Stimulated activated CD4-positive, alpha-beta T cell treated with anti-CD3 and anti-CD28 coated beads, TNF-alpha, amount 100 ng/mL, for 4 hours (primary cell): ENCODE data around the gene CARMIL1.

Source experiments
- DNase-seq, 3 experiments: peaks; one replicate each; pipeline ENCODE4 v3.0.0-alpha.2; 2020; ENCODE audit warnings: low read depth in 3 of 3

The CARMIL1 gene

GRCh38 chr6:25407431-25407830, 128.3 kb downstream of the CARMIL1 start:
- no peak for DNase-seq

GRCh38 chr6:25410102-25410501, 130.9 kb downstream of the CARMIL1 start:
- DNase-seq = no peak

DNA sequence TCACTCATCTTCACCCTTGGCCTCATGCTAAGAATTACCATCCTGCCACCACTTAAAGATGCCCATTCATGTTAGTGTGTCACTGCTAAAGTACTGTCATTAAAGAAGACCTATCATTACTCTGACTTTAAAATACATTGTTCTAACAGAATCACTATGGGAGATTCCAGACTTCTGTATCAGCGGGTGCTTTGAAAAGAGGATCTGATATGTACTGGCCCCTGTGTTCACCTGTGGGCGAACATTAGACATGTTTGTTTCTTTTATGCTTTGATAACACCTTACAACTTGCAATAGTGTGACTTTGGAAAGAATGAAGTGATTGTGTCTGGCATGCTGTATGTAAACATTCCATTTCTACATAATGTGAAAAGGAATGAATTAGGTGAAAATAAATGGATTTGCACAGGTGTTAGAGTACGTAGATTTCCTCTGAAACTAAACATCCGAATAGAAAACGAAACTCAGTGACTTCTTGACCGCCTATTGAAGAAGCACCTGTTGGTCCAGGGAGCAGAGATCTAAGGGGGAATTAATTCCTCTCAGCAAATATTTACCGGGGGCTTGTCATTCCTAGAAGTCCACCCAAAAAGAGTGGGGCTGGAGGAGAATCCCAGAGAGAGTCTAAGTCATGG, 132.3 kb downstream of the CARMIL1 start:
- no peak for DNase-seq

DNA sequence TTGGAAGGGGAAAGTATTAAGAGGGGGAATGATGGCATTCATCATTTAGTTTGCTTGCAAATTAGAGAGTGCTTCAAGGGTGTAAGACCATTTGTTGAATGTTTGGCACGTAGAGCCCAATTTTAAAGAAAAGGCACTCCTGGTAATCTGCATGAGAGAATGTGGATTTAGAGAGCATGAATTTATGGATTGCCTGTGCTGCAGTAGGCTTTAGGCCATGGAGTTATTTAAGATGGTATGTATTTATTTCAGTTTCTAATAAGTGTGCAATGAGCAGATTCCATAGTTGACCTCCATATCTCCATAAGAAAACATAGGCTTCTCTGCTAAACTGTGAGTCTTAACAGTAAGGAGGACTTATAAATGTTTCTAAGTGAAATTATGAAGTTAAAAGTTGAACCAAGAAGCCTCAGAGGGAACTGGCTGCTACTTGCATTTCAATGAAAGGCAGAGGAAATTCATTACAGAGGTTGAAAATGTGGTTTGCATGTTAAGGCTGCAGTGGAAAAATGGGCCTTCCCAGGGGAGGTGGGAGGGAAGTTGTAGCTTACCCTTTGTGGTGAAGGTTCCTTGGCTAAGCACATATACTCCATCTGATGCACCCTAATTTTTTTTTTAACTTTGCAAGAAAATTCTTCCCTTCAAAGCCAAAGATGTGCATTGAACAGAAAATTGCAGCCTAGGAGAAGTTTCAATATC, 134.2 kb downstream of the CARMIL1 start:
- DNase-seq = no peak

GRCh38 chr6:25414168-25414567, 135.0 kb downstream of the CARMIL1 start:
- no peak for DNase-seq

GRCh38 chr6:25414755-25415154, 135.6 kb downstream of the CARMIL1 start:
- no peak for DNase-seq

DNA sequence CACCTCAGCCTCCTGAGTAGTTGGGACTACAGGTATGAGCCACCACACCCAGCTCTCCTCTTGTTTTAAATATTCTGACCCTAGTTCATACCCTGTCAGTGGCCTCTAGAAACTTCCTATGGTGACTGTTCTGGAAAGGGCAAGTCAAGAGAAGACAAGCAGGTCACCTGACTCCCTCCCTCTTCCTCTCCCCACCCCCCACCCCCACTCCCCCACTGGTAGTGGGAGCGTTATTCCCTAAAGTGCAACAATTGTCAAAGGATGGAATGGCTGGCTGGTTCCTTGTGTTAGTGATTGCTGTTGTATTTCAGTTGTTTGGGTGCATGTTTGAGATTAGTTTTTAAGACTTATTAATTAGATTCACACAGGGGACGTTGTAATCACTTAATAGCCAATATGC, 136.1 kb downstream of the CARMIL1 start:
- no peak for DNase-seq

DNA sequence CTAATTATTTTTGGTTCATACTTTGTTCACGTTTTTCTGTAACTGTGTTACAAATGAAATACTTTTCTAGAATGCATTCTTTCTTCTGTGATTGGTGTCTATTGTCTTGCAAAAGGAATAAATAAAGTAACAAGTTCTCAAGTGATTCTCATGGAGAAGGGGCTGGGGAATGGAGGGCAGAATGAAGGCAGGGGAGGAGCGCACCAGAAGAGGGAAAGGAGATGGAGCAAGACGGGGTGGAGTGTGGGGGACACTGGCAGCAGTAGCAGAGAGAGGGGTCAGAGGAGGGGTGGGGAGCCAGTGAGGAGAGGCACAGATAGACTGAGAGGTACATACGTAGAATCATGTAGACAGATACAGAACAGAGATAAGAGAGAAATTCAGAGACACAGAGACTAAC, 136.5 kb downstream of the CARMIL1 start:
- no peak for DNase-seq

- DNase-seq = no peak
These were observed 138.0 kb downstream of the CARMIL1 start for GRCh38 chr6:25417046-25417605.

DNA sequence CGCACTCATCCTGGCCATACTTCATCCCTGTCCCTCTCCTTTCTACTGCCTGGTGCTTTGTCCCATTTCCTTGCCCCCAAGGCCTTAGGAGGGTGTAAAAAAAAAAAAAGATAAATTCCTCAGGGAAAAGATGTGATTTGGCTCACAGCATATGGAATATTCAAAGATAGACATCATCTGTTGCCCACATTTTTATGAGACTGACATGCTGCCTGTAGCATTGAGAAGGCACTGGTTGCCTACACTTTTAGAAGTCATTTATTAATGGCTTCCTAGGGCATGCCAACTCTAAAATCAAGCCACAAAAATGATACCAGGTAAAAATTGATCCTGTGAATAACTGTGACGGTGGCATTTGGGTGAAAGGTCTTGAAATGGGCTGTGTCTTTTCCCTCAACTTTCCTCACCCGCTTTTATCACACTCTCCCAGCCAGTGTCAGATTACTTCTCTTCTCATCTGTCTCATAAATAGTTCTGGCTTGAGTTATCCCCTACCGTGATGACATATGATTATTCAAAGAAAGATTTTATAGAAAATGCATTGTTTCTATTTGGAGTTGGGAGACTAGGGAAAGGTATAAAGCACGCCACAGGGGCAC, 139.4 kb downstream of the CARMIL1 start:
- DNase-seq = no peak

DNA sequence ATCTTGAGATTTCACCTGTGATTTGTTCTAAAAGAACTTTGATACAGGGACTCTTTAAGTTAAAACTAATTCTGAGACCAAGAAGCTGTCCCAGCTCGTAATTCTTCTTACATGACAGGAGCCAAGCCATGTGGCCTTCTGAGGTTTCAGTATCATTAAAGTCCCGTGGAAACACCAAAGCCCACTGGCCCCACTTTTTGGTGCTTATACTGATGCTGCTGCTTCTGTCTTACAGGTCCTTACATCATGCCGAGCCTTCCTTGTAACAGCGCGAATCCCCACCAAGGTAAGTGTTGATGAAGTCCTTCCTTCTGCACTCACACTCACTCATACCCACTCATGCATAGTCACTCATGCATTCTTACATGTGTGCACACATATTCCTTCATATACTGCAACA, 140.7 kb downstream of the CARMIL1 start:
- DNase-seq = no peak

- DNase-seq = no peak
These were observed 144.2 kb downstream of the CARMIL1 start for GRCh38 chr6:25423358-25423757.

DNA sequence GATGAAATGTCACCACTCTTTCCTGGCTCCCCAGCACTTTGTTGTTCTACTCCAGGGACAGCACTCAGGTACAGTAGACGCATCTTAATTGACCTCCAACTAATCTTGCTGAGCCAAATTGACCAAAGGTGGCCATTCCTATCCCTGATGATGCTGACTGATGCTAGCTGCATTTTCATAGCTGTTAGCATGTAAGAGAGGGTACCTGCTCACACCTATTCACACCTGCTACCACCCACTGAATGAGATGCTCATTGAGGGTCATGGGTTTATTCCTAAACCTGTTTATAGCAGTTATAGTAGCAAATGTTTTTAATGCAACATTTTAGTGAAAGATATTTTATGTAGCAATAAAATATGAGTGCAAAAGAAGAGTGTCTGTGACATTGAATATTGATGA, 145.1 kb downstream of the CARMIL1 start:
- no peak for DNase-seq

GRCh38 chr6:25427549-25427948, 148.4 kb downstream of the CARMIL1 start:
- DNase-seq = no peak

- no peak for DNase-seq
These were observed 149.7 kb downstream of the CARMIL1 start for GRCh38 chr6:25428758-25429317.

DNA sequence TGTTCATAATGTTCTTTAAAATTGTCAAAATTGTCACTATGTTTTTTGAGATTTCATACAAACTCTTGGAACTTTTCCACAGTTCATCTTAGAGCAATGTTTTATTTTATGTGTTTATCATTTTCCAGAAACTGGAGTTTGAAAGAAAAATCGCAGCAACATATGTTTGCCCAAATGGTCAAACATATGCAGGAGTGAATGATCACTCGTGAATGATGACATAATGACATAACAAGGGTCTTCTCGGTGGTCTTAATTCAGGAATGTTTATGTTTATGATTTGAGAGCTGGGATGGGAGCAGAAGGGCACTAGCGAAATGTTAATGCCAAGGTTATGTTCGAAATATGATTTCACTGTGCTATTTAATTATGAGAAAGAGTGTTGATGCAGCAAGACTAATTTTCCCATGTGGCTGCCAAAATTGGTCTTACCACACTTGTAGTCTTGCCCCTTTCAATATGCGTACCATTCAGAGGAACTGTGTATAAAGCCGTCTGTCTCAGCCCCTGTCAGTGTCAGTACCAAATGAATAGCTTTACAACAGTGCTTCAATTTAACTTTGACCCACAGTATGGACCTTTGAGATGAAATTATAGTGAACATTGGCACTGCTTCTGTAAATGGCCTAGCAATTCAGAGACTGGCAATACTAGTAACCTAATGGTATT, 152.3 kb downstream of the CARMIL1 start:
- DNase-seq = no peak

GRCh38 chr6:25431975-25432307, 152.8 kb downstream of the CARMIL1 start:
- DNase-seq = no peak

GRCh38 chr6:25434921-25435320, 155.7 kb downstream of the CARMIL1 start:
- DNase-seq = no peak

GRCh38 chr6:25435416-25435985, 156.3 kb downstream of the CARMIL1 start:
- DNase-seq = no peak

- DNase-seq = no peak
These were observed 157.6 kb downstream of the CARMIL1 start for GRCh38 chr6:25436760-25437159.

GRCh38 chr6:25439368-25439767, 160.2 kb downstream of the CARMIL1 start:
- DNase-seq = no peak
